Activated naive CD8-positive, alpha-beta T cell treated with anti-CD3 and anti-CD28 coated beads for 36 hours (primary cell): ENCODE results near the gene EDIL3. TPM values are rescaled to one million over a fixed set of nuclear protein-coding genes. Genes with fewer than 3 reads are reported as not detected.

Experiments
- DNase-seq: peaks from one replicate; pipeline ENCODE4 v3.0.0; 2021
- H3K27ac Mint-ChIP-seq: one replicate; pipeline ENCODE4 v1.8.0; 2022; ENCODE audit warnings: mild to moderate bottlenecking, moderate library complexity, mixed read lengths
- H3K27me3 Mint-ChIP-seq: one replicate; pipeline ENCODE4 v1.8.0; 2022; ENCODE audit warnings: mild to moderate bottlenecking, mixed read lengths
- H3K36me3 Mint-ChIP-seq: one replicate; pipeline ENCODE4 v1.8.0; 2021; ENCODE audit warnings: mild to moderate bottlenecking, mixed read lengths
- H3K4me1 Mint-ChIP-seq: one replicate; pipeline ENCODE4 v1.8.0; 2021; ENCODE audit warnings: mixed read lengths
- H3K4me3 Mint-ChIP-seq: one replicate; pipeline ENCODE4 v1.8.0; 2022; ENCODE audit warnings: mild to moderate bottlenecking, moderate library complexity, mixed read lengths
- H3K9me3 Mint-ChIP-seq: one replicate; pipeline ENCODE4 v1.8.0; 2022; ENCODE audit warnings: mixed read lengths
- total RNA-seq, 2 experiments: library from RNA; stranded (reverse); gene quantifications; one replicate each; pipeline ENCODE4 v1.2.3, GENCODE V29; 2021

The EDIL3 gene
- total RNA-seq, 2 experiments from 2014 or later: not detected

DNA sequence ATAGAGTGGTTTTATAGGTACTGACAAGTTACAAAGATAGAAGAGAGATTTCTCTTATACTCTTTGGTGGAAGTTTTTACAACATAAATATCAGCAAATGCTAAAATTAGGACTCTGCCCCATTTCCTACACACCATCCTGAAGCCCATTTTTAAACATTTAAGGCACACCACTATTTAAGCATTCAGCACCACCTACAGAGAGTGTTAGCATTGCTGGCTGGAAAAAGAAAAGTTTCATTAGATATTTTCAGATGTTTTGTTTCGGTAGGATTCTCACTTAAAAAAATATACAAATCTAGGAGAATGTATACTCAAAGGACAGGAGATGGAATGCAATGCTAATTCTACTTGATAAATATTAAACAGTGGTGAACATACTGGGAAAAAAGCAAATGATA lies 471.1 kb downstream of the EDIL3 start:
- no peaks in the 10 kb centered on the region for H3K27me3 Mint-ChIP-seq
- no peak for DNase-seq
- H3K4me1 Mint-ChIP-seq: no peaks in the 10 kb centered on the region
- H3K4me3 Mint-ChIP-seq: no peak overlapping the region
- H3K27ac Mint-ChIP-seq: no peak overlapping the region
- no peaks in the 10 kb centered on the region for H3K9me3 Mint-ChIP-seq
- no peaks in the 10 kb centered on the region for H3K36me3 Mint-ChIP-seq

DNA sequence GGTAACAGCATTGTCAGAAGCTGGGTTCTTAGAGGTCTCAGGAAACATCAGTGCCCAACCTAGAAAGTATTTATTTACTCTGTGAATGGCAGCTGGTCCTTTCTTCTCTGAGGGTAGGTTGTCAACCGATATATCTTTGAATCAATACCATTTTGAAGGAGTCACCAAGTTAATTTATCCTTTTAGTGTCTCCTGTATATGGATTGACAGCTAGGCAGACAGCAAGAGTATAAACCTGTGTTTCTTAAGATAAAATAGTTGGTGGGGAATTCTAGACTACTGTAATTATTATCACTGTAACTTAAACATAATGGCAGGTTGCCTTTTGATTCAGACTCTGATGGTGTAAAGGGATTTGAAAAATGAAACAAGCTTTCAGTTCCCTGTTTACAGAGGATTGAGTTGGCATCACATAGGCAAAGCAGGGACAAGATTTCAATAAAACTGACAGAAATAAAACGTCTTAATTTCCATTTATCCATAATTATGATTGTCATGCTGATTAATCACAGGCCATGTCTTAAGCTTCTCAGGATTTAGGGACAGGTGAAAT lies 473.2 kb downstream of the EDIL3 start:
- H3K27me3 Mint-ChIP-seq: no peaks in the 10 kb centered on the region
- H3K36me3 Mint-ChIP-seq: no peaks in the 10 kb centered on the region
- no peaks in the 10 kb centered on the region for H3K9me3 Mint-ChIP-seq
- no peak for DNase-seq
- H3K4me1 Mint-ChIP-seq: no peaks in the 10 kb centered on the region
- no peak overlapping the region for H3K4me3 Mint-ChIP-seq
- no peak overlapping the region for H3K27ac Mint-ChIP-seq

DNA sequence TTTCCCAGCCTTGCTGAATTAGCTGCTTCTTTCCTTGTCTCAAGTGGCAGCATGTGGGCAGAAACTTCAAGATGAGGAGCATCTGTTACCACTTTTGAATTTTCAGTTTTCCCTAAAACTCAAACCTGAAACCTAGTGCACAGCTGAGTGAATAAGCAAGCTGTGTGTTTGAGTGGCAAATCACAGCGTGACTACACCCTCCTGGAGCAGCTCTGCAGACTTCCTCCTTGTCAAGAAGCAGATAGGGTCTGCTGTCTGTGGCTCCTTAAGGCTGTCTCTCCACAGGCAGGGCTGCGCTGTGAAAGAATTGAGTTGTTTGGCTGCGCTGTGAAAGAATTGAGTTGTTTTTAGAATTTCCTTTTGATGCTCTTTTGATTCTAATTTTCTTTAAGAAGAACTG lies 484.4 kb downstream of the EDIL3 start:
- no peaks in the 10 kb centered on the region for H3K27me3 Mint-ChIP-seq
- H3K4me1 Mint-ChIP-seq: no peaks in the 10 kb centered on the region
- H3K27ac Mint-ChIP-seq: no peak overlapping the region
- no peak overlapping the region for H3K4me3 Mint-ChIP-seq
- DNase-seq: no peak
- H3K9me3 Mint-ChIP-seq: peaks cover 2% of the 10 kb centered on the region
- H3K36me3 Mint-ChIP-seq: no peaks in the 10 kb centered on the region

DNA sequence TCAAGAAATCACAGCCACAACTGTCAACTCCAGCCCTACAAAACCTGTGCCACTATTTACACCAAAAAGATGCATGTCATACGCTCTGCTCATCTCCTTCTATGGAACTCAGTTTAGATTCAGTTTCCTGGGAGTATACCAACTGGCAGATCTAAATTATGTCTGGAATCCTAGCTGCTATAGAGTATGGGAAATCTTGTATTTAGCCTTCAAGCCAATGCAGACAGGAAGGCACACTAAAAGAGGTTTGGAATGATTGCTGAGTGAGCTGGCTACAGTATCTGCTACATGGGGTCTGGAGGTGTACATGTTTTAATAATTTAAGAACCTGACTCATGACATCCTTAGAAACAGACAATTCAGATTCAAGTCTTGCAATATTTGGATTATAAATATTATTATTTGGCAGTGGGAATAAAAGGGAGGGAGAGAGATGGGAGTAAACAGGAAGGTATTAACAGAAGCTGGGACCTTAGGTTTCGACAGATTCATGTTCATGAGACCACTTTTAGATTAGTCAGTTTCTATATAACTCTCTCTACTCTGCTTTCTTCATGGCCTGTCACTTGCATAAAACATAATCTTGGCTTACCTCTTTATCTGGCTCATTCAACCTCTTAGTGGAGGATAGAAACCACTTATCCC lies 485.2 kb downstream of the EDIL3 start:
- H3K36me3 Mint-ChIP-seq: no peaks in the 10 kb centered on the region
- no peak for DNase-seq
- H3K9me3 Mint-ChIP-seq: peaks cover 2% of the 10 kb centered on the region
- no peak overlapping the region for H3K4me3 Mint-ChIP-seq
- H3K27me3 Mint-ChIP-seq: no peaks in the 10 kb centered on the region
- no peaks in the 10 kb centered on the region for H3K4me1 Mint-ChIP-seq
- no peak overlapping the region for H3K27ac Mint-ChIP-seq

DNA sequence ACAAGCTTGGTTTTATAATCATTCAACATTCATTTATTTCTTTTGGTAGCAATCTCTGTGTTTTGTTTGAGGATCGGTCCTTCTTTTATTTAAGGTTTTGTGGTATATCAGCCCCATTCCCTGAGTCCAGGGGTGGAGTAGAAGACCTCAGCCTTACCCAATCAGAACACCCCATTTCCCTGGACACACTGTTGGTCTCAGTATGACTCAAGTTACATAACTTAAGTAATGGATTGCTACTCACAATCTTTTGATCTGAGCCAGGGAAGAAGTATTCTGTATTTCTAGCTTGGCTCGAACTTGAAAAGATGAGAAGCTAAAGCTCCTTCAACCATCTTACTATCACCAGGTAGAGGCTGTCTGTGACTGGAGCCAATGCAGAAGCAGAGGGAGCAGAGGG lies 488.8 kb downstream of the EDIL3 start:
- no peaks in the 10 kb centered on the region for H3K27me3 Mint-ChIP-seq
- DNase-seq: no peak
- no peaks in the 10 kb centered on the region for H3K4me1 Mint-ChIP-seq
- no peak overlapping the region for H3K27ac Mint-ChIP-seq
- no peaks in the 10 kb centered on the region for H3K9me3 Mint-ChIP-seq
- no peak overlapping the region for H3K4me3 Mint-ChIP-seq
- no peaks in the 10 kb centered on the region for H3K36me3 Mint-ChIP-seq

DNA sequence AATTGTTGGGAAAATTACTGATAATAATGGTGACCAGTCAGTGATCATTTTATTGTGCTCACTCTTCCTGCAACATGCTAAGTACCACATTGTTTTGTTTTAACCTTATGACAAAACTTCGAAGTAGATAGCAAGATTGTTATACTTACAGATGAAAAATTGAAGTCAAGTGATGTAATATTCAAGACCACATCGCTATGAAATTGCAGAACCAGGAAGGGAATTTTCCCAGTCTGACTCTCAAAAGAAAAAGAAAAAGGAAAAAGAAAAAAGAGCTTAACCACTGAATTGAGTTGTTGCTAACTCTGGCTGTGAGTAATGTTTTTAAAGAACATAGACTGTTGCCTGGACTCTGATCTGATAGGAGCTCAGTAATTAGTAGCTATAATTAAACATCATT lies 493.4 kb downstream of the EDIL3 start:
- Mint-ChIP-seq H3K36me3 (no peaks in the 10 kb centered on the region), H3K4me1 (no peaks in the 10 kb centered on the region), H3K27ac (no peak overlapping the region), H3K27me3 (peaks cover 3% of the 10 kb centered on the region), H3K4me3 (no peak overlapping the region), H3K9me3 (no peaks in the 10 kb centered on the region)
- no peak for DNase-seq
